Left cardiac atrium (tissue), 4 donors: ENCODE data around the gene ATAD3A. TPM values are rescaled to one million over a fixed set of nuclear protein-coding genes. Genes with fewer than 3 reads are reported as not detected.
A peak's percentile ranks its signal among the peaks of the same experiment; 100 is the strongest.
"Not testable (repeated sequence)": the region's sequence is repeated elsewhere in the genome, so short reads cannot be mapped to it uniquely, and the experiment has no call there.

Experiments used
- ATAC-seq, 2 donors: fragments of 200-7000 bp; cut with Tn5 transposase; one replicate each; pipeline ENCODE4 v1.9.1; 2020; ENCODE audit warnings: mild to moderate bottlenecking in 2 of 2, moderate library complexity in 2 of 2
- DNase-seq: peaks from one replicate; pipeline ENCODE4 v3.0.0-alpha.2; 2020
- intact Hi-C, 2 donors: fragments of 100-400 bp; cut with DNase I; formaldehyde crosslinking; loops; one replicate each; pipeline versions ENCODE4 v1.14.1 to v1.15.1; 2022 to 2023
- total RNA-seq, 2 donors: library from RNA; stranded (reverse); fragmentation: NEBNext Ultra II Directional; extraction: Animal tissue kit (Norgen Biotek cat#: 25700); gene quantifications; one replicate each; pipeline ENCODE4 v1.2.1, GENCODE V29; 2021
- donor health status: DM: no; HTN: yes; CAD: no.
- donor health status: DM: no; HTN: yes; CAD: no; lungs with severe emphysema.
- donor health status: DM: yes; HTN: yes; CAD: no.
- donor health status: Dilated cardiomyopathy.

Gene ATAD3A
- total RNA-seq, 2 donors from 2014 or later = 14.1 to 24.3 TPM

DNA sequence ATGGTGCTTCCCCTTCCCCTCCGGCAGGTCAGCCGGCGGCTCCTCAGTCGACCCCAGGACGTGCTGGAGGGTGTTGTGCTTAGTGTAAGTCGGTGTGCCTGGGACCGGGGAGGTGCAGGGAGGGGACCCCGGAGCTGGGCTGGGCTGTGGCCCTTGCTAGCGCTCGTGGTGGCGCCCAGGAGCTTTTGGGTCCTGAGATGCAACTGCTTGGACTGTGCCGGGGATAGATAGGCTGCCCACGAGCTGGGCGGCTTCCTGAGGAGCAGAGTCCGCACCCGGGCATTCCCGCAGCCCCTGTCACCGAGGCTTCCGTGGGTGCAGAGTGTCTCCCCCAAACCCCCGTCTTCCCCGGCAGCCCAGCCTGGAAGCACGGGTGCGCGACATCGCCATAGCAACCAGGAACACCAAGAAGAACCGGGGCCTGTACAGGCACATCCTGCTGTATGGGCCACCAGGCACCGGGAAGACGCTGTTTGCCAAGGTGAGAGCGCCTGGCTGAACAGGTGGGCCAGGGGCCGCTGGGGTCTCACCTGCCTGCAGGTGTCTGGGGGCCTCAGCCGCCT lies 26.1 kb upstream of the ATAD3A start:
- DNase-seq, ATAC-seq, intact Hi-C loops: not testable (repeated sequence)

DNA sequence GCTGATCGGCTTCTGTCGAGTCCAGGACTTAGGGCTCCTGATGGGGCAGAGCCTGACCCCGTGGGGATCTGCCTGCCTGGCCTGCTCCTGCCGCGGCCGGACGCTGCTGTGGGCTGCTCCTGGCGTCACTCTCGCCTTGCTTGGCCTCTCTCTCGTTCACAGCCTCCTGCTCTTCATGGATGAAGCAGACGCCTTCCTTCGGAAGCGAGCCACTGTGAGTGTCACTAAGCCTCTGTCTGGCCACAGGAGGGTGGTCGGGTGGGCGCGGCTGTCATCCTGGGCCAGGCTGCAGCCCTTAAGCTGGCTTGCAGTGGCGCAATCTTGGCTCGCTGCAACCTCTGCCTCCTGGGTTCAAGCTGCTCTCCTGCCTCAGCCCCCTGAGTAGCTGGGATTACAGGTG lies 24.3 kb upstream of the ATAD3A start:
- DNase-seq = no peak
- intact Hi-C loops = no loop called here
- ATAC-seq = no peak

DNA sequence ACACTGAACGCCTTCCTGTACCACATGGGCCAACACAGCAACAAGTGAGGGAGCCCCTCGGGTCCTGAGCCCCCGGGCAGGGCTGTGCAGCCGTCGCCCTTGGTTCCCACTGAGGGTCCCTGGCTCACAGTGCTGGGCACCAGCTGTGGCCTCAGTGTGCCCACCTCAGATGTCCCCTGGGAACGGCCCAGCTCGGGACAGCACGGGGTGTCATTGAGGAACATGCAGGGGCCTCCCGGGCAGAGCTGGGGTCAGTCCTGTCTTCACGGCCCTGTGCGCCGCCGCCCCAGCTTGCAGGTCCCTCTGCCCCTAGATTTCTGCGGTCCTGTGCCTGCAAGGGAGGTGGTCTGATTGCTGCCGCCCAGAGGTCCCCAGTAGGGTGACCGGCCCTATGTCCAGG lies 22.7 kb upstream of the ATAD3A start:
- intact Hi-C loops = no loop called here
- ATAC-seq (no peak), DNase-seq (no peak)

DNA sequence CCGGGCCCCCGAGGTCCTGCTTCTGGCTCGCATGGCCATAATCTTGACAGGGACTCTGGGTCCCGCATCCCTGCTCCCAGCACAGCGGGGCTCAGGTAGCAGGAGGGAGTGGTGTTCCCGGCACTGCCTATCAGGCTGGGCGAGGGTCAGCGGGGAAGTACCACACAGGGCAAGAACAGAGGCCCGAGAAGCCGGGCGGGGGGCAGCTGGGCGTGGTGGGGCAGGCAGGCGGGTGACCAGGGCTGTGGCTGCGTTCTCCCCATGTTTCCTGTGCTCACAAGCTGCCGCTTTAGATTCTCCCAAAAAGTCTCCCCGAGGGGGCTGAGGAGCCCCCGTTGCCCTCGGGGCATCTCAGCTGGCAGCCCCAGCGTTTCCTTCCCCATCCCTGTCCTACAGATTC lies 22.1 kb upstream of the ATAD3A start:
- intact Hi-C loops = no loop called here
- ATAC-seq (no peak), DNase-seq (no peak)

DNA sequence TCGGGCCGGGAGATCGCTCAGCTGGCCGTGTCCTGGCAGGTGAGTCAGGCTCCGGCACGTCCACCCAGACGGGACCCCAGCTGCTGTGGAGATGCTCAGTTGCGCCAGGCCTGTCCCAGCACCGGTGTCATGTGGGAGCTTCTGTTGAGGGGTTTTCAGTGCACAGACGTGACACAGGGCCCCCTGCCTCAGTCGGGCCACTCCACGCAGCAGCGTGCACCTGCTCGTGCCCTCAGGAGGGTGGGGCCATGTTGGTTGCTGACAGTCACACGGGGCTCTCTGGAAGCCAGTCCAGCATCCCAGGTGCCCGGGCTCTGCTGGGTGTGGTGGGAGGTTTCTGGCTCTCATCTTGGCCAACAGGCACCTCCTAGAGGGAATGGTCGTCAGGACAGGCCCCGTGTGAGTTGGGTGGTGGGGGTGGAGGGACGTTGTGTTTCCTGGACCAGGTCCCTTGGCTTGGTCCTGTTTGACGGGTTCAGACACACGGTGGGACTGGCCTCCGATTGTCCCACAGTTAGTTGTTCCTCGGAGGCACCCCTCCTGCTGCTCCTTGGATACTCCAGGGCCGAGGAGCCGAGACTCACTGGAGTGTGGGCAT lies 21.2 kb upstream of the ATAD3A start:
- DNase-seq (no peak), ATAC-seq (no peak)
- intact Hi-C loops = no loop called here

DNA sequence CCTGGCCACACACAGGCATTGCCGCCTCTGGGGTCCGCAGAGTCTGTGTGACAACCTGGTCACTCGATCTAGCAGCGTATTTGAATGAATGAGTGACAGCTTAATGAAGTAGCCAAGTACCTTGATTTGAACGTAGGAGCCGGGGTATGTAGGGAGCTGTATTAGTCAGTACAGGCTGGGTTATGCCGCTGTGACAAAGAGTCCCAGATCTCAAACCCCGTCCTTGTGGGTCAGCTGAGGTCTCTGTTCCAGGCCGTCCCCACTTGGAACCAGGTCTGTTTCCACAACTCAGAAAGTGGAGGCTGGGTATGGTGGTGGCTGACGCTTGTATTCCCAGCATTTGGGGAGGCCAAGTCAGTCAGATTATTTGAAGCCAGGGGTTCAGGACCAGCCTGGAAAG lies 20.4 kb upstream of the ATAD3A start:
- no peak for ATAC-seq
- DNase-seq = no peak
- intact Hi-C loops = no loop called here

DNA sequence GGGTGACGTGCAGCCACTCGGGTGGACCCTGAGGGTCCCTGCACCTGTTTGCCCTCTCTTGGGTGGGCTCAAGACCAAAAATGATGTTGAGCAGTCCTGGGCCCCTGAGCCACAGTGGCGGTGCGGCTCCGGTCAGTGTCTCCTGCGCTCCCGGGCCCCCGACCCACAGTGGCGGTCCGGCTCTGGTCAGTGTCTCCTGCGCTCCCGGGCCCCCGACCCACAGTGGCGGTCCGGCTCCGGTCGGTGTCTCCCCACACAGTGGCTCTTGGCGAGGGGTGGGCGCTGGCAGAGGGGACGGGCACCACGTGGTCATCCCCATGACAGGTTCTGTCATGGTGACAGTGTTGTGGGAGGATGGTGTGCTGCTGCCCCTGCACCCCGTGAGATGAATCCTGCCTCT lies 17.7 kb upstream of the ATAD3A start:
- DNase-seq, intact Hi-C loops: not testable (repeated sequence)

DNA sequence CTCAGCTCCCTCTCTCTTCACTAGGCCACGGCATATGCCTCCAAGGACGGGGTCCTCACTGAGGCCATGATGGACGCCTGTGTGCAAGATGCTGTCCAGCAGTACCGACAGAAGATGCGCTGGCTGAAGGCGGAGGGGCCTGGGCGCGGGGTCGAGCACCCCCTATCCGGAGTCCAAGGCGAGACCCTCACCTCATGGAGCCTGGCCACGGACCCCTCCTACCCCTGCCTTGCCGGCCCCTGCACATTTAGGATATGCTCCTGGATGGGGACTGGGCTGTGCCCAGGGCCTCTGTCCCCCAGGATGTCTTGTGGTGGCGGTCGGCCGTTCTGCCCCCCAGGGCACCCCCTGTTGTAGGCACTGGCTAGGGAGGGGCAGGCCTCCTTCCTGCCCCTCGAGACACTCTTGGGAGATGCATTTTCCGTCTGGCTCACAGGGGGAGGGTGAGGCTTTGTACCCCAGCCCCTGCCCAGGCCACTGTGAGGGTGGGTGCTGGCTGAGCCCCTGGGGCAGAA lies 16.4 kb upstream of the ATAD3A start:
- intact Hi-C loops, DNase-seq: not testable (repeated sequence)
- peak in 1 of 2 donors; percentile 25 for ATAC-seq

More for the DNA sequence above, 17.7 kb upstream of the ATAD3A start:
- not testable (repeated sequence) for ATAC-seq

DNA sequence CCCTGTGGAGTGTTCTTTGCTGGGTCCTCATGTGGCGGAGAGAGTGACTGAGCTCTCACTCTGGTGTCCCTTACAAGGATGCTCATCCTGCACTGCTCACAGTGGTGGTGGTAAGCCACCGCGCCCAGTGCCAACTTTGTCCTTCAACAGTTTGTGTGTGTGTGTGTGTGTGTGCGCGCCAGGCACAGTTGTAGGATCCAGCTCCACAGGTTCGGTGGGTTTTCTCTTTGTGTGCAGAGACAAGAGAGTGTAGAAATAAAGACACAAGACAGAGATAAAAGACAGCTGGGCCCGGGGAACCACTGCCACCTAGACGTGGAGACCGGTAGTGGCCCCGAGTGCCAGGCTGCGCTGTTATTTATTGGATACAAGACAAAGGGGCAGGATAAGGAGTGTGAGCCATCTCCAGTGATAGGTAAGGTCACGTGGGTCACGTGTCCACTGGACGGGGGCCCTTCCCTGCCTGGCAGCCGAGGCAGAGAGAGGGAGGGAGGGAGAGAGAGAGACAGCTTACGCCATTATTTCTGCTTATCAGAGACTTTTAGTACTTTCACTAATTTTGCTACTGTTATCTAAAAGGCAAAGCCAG lies 7.1 kb upstream of the ATAD3A start:
- intact Hi-C loops = not testable (repeated sequence)
- ATAC-seq (peak; percentile 53 to 61), DNase-seq (peak; percentile 81)

DNA sequence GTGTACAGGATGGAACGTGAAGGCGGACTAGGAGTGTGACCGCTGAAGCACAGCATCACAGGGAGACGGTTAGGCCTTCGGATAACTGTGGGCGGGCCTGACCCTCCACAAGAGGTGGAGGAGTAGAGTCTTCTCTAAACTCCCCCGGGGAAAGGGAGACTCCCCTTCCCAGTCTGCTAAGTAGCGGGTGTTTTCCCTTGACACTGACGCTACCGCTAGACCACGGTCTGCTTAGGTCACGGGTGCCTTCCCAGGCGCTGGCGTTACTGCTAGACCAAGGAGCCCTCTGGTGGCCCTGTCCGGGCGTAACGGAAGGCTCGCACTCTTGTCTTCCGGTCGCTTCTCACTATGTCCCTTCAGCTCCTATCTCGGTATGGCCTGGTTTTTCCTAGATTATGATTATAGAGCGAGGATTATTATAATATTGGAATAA lies 6.6 kb upstream of the ATAD3A start:
- peak; percentile 55 to 65 for ATAC-seq
- DNase-seq = peak; percentile 55
- intact Hi-C loops = not testable (repeated sequence)

DNA sequence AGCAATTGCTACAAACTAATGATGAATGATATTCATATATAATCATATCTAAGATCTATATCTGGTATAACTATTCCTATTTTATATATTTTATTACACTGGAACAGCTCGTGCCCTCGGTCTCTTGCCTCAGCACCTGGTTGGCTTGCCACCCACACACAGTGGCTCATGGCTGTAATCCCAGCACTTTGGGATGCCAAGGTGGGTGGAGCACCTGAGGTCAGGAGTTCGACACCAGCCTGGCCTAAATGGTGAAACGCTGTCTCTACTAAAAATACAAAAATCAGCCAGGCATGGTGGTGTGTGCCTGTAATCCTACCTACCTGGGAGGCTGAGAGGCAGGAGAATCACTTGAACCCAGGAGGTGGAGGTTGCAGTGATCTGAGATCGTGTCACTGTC lies 6.2 kb upstream of the ATAD3A start:
- DNase-seq, ATAC-seq, intact Hi-C loops: not testable (repeated sequence)

DNA sequence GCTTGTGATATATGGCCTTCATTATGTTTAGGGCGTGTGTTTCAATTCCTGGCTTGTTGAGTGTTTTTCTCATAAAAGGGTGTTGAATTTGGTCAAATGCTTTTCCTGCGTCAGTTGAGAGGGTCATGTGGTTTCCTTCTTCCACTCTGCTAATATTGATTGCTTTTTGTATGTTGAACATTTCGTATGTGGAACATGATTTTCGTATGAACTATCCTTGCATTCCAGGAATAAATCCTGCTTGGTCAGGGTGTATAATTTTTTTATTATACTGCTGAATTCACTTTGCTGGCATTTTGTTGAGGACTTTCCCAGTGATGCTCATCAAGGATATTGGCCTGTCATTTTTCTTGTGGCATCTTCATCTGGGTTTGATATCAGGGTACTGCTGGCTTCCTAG lies 4.7 kb upstream of the ATAD3A start:
- intact Hi-C loops = no loop called here
- DNase-seq (no peak), ATAC-seq (no peak)

DNA sequence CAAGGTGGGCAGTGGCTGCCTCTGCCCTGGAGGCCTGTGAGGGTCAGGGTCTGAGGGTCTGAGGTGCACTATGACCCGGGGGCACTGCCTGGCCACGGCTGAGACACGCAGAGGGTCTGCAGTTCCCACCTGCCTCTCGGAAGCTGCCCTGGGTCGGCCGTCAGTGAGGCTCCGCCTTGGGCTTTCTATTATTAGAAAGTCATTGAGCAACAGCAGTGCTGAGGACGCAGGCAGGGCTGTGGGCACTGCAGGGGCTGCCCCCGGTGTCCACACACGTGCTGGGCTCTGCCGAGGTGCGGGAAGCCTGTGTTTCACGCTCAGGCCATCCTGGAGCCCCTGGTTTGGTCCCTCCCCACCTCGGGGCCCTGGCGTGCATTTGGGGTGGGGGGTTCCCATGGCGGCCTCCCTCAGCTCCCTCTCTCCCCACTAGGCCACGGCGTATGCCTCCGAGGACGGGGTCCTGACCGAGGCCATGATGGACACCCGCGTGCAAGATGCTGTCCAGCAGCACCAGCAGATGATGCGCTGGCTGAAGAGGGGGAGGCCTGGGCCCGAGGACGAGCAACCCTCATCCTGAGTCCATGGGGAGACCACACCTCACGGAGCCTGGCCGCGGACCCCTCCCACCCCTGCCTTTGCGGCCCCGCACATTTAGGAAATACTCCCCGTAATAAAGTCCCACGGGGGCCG lies 3.0 kb upstream of the ATAD3A start:
- ATAC-seq, DNase-seq, intact Hi-C loops: not testable (repeated sequence)

DNA sequence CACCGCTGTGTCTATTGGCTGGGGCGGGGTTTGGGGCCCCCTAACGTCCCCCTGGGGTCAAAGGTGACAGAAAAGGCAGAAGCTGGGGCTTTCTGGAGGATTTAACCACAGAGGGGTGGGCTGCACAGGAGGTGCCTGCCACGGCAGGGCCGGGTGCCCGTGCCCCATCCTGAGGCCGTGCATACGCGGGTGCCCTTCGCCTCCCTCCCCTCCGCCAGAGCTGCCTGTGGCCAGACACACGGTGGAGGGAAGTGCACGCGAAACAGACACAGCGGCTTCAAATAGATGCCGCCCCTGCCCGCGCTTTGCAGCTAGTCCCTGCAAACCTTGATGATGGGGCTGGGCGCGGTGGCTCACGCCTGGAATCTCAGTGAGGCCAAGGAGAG lies 2.5 kb upstream of the ATAD3A start:
- ATAC-seq, DNase-seq, intact Hi-C loops: not testable (repeated sequence)

DNA sequence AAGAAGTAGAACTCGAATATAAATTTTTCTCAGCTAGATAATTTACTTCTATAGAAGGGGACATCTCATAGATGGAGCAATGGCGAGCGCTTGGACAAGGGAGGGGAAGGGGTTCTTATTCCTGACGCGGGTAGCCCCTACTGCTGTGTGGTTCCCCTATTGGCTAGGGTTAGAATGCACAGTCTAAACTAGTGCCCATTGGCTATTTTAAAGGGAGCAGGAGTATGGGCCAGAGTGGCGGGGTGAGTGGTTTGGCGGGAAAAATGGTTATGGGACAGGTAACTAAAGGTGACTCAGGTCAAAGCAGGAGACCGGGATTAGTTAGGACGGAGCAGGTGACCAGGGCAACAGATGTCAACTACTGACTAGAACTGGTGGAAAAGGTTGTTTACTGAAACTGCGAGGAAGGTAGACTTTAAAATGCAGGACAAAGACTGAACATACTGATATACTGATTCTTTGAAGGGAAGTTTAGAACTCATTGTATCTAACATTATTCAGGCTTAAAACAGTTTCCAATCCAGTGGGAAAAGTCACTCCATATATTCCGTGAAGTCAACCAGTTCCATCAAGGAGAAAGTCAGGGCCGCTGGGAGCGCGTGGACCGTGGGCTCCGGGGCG lies 940 bp upstream of the ATAD3A start:
- no peak for DNase-seq
- intact Hi-C loops = no loop called here
- no peak for ATAC-seq

DNA sequence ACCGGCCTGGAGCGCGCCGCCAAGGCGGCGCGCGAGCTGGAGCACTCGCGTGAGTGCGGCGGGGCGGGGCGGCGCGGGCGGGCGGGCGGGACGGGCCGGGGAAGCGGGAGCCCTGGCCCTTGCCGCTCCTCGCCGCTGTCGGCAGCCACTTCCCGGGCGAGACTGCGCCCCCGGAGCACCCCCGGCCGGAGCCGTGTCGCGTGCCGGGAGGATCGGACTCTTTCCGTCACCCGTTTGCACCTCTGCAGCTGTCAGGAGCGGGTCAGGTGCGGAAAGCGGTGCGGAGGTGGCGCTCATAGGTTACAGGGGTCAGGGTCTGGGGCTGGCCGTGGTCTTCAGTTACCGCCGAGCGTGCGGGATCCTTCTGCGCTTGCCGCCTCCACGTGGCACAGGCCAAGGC lies 463 bp downstream of the ATAD3A start:
- intact Hi-C loops, DNase-seq, ATAC-seq: not testable (repeated sequence)

DNA sequence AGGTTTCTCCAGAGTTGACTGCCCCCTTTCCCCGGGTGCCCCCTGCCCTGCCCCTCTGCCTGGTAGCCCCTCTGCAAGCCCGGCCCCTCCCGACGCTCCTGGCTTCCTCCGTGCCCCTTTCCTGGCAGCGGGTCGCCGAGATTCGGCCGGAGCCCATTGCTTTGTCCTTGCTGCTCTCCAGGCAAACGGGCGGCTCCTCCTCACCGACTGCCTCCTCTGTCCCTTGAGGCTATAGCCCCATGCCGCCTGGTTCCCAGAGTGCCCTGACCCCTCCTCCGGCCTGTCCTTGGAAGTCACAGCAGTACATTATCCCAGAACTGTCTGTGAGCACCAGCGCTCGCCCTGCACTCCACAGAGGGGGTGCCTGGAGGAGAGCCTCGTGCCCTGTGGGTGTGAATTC lies 1.7 kb downstream of the ATAD3A start:
- DNase-seq, ATAC-seq, intact Hi-C loops: not testable (repeated sequence)

DNA sequence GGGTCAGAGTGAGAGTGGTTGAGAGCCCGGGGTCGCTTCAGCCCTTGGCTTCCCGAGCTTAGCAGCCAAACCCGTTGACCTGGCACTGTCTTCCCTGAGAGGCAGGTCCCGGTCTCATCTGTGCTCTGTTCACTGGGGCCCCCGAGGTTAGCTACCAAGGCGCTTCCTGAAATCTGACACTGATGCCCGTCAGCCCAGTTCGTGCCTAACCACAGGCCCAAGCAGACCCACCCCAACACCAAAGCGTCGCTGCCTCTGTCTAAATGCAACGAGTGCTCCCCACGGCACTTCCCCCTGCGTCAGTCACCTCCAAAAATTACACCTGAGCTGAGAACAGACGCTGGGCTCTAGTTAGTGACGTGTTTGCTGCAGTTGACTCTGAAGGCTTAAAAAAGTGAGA lies 2.4 kb downstream of the ATAD3A start:
- DNase-seq, intact Hi-C loops, ATAC-seq: not testable (repeated sequence)

DNA sequence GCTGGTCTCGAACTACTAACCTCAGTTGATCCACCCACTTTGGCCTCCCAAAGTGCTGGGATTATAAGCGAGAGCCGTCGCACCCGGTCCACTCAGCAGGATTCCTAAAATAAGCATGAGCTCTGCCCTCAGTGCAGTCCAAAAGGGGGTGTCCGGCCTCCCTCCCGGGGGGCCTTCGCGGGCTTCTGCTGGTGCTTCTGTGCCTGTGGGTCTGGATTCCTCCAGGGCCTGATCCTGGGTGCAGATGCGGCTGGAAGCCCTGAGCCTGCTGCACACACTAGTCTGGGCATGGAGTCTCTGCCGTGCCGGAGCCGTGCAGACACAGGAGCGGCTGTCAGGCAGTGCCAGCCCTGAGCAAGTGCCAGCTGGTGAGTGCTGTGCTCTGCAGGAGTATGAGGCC lies 5.0 kb downstream of the ATAD3A start:
- intact Hi-C loops, DNase-seq, ATAC-seq: not testable (repeated sequence)
